Left lung (tissue), 10 donors: Measurements from ENCODE around the gene SUSD6. TPM values are rescaled to one million over a fixed set of nuclear protein-coding genes. Genes with fewer than 3 reads are reported as not detected.
"Not testable (repeated sequence)": the region's sequence is repeated elsewhere in the genome, so short reads cannot be mapped to it uniquely, and the experiment has no call there.

Experiments
- ATAC-seq: fragments of 200-7000 bp; cut with Tn5 transposase; one replicate; pipeline ENCODE4 v1.9.1; 2020; ENCODE audit warnings: moderate library complexity
- DNase-seq, 4 donors: peaks; one replicate each; pipeline ENCODE4 v3.0.0-alpha.2; 2013 to 2020
- H3K27ac ChIP-seq, 2 donors: fragments of 200-600 bp; sonication (generic) in 1 of 2; one replicate each; pipeline versions ENCODE4 v1.5.0 to v1.8.0; 2020 to 2021
- H3K27me3 ChIP-seq, 2 donors: fragments of 200-600 bp; sonication (generic) in 1 of 2; one replicate each; pipeline versions ENCODE4 v1.5.0 to v1.8.0; 2020 to 2021
- H3K36me3 ChIP-seq, 2 donors: fragments of 200-600 bp; sonication (generic) in 1 of 2; one replicate each; pipeline versions ENCODE4 v1.5.0 to v1.8.0; 2020 to 2021
- H3K4me1 ChIP-seq, 2 donors: fragments of 200-600 bp; one replicate each; pipeline ENCODE4 v1.8.0; 2021
- H3K4me3 ChIP-seq, 2 donors: fragments of 200-600 bp; sonication (generic) in 1 of 2; one replicate each; pipeline versions ENCODE4 v1.5.0 to v1.8.0; 2020 to 2021; ENCODE audit warnings: mild to moderate bottlenecking in 1 of 2
- H3K9me3 ChIP-seq, 2 donors: fragments of 200-600 bp; sonication (generic) in 1 of 2; one replicate each; pipeline versions ENCODE4 v1.5.0 to v1.8.0; 2020 to 2021
- intact Hi-C, 2 donors: fragments of 100-400 bp; cut with DNase I; formaldehyde crosslinking; loops; one replicate each; pipeline versions ENCODE4 v1.11.2 to v1.14.2; 2022
- polyA plus RNA-seq, 6 donors: library from polyadenylated mRNA; unstranded; fragments of 120-200 nt; gene quantifications; one replicate each; pipeline ENCODE4 v1.2.1, GENCODE V29; 2013; ENCODE audit not compliant: insufficient read length in 6 of 6
- total RNA-seq, 2 donors: library from RNA; stranded (reverse); fragmentation: NEBNext Ultra II Directional; extraction: Animal tissue kit (Norgen Biotek cat#: 25700); gene quantifications; one replicate each; pipeline ENCODE4 v1.2.1, GENCODE V29; 2021
- TF ChIP-seq, protein P1 (sequence below), 2 donors: fragments of 200-600 bp; sonication (generic) in 1 of 2; IDR thresholded peaks; one replicate each; pipeline versions ENCODE4 v1.5.0 to v1.8.0; 2021; ENCODE audit warnings: antibody characterized with exemption in 2 of 2
- donor health status: DM: no; HTN: yes; CAD: no.
- donor health status: DM: no; HTN: no; CAD: no.

The SUSD6 gene
- total and polyA plus RNA-seq, 8 donors = 27.7 to 77.4 (median 31.3) TPM

- Histone ChIP-seq H3K9me3 (no peaks in the 10 kb centered on the region), H3K36me3 (no peaks in the 10 kb centered on the region), H3K27ac (peak overlapping the region; percentile 76), H3K4me1 (peaks cover 7 to 40% of the 10 kb centered on the region in 2 donors), H3K4me3 (peak overlapping the region; percentile 32 to 38), H3K27me3 (no peaks in the 10 kb centered on the region)
- DNase-seq (peak; percentile 79 to 97 (median 85)), ATAC-seq (peak; percentile 97)
- intact Hi-C loops = loop anchor here (2.0 to 10.0 kb wide), 2 partner anchors 132 to 142 kb away; no protein-coding TSS in a partner anchor
- TF ChIP-seq, protein P1, sequence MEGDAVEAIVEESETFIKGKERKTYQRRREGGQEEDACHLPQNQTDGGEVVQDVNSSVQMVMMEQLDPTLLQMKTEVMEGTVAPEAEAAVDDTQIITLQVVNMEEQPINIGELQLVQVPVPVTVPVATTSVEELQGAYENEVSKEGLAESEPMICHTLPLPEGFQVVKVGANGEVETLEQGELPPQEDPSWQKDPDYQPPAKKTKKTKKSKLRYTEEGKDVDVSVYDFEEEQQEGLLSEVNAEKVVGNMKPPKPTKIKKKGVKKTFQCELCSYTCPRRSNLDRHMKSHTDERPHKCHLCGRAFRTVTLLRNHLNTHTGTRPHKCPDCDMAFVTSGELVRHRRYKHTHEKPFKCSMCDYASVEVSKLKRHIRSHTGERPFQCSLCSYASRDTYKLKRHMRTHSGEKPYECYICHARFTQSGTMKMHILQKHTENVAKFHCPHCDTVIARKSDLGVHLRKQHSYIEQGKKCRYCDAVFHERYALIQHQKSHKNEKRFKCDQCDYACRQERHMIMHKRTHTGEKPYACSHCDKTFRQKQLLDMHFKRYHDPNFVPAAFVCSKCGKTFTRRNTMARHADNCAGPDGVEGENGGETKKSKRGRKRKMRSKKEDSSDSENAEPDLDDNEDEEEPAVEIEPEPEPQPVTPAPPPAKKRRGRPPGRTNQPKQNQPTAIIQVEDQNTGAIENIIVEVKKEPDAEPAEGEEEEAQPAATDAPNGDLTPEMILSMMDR (IDR thresholded peaks at IDR 0.05) = peak; percentile 97 to 98
These were observed 115.5 kb downstream of the SUSD6 start for GRCh38 chr14:69726761-69727511.

- TF ChIP-seq, protein P1 (IDR thresholded peaks at IDR 0.05) = no peak
- DNase-seq (no peak), ATAC-seq (no peak)
- intact Hi-C loops = loop anchor here (2.0 to 10.0 kb wide), 2 partner anchors 133 to 143 kb away; no protein-coding TSS in a partner anchor
- no peaks in the 10 kb centered on the region for H3K36me3 ChIP-seq
- H3K4me3 ChIP-seq = no peak overlapping the region
- H3K9me3 ChIP-seq = no peaks in the 10 kb centered on the region
- H3K4me1 ChIP-seq = peaks cover 7 to 40% of the 10 kb centered on the region in 2 donors
- peak overlapping the region in 1 of 2 donors; percentile 76 for H3K27ac ChIP-seq
- H3K27me3 ChIP-seq = no peaks in the 10 kb centered on the region
These were observed 116.5 kb downstream of the SUSD6 start for GRCh38 chr14:69727860-69728259.

DNA sequence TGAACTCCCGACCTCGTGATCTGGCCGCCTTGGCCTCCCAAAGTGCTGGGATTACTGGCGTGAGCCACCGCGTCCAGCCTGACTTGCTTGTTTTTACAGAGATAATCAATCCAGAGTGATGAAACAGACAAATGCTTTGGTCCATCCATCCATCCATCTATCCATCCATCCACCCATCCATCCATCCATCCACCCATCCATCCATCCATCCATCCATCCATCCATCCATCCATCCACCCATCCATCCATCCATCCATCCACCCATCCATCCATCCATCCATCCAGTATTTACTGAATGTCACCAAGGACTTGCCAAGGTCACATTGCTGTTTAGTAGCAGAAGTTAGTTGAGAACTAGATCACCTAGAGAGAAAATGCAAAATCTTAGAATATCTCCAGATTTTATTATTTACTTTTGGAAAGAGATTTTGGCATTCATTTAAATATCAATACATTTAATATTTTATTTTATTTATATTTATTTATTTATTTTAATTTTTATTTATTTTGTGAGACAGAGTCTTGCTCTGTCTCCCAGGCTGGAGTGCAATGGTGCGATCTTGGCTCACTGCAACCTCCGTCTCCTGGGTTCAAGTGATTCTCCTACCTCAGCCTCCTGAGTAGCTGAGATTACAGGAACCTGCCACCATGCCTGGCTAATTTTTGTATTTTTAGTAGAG lies 120.7 kb downstream of the SUSD6 start:
- H3K4me1 ChIP-seq = peaks cover 3 to 16% of the 10 kb centered on the region in 2 donors
- ATAC-seq, intact Hi-C loops, H3K27me3 ChIP-seq, H3K9me3 ChIP-seq, H3K36me3 ChIP-seq, DNase-seq, H3K4me3 ChIP-seq, H3K27ac ChIP-seq: not testable (repeated sequence)

GRCh38 chr14:69736405-69736804 lies 125.0 kb downstream of the SUSD6 start:
- H3K4me1 ChIP-seq, H3K27me3 ChIP-seq, H3K36me3 ChIP-seq, ATAC-seq, H3K4me3 ChIP-seq, H3K27ac ChIP-seq, intact Hi-C loops, DNase-seq, H3K9me3 ChIP-seq: not testable (repeated sequence)

DNA sequence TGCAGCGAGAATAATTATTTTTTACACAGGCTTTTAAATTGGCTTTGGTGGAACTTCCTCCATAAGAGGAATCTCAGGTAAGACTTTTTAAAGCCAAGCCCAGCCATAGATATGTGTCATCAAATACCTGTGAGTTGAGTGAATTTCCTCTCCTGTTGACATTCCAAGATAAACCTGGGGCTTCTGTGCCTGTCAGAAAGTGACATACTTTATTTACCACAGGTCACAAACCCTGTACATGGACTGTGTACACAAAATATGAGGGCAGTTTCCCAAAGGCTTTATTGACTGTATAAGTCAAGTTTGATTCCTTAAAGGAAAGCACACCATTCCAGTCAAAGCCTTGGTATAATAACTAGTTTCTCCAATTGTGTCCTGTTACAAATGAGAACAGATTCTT lies 129.7 kb downstream of the SUSD6 start:
- H3K27ac ChIP-seq = no peak overlapping the region
- H3K4me1 ChIP-seq = no peaks in the 10 kb centered on the region
- peaks cover 0 to 18% of the 10 kb centered on the region in 2 donors for H3K9me3 ChIP-seq
- ATAC-seq (peak; percentile 21), DNase-seq (no peak)
- no peaks in the 10 kb centered on the region for H3K36me3 ChIP-seq
- intact Hi-C loops = no loop called here
- H3K4me3 ChIP-seq = no peak overlapping the region
- H3K27me3 ChIP-seq = no peaks in the 10 kb centered on the region
- TF ChIP-seq, protein P1 (IDR thresholded peaks at IDR 0.05) = no peak

- H3K9me3 ChIP-seq = no peaks in the 10 kb centered on the region
- no peaks in the 10 kb centered on the region for H3K36me3 ChIP-seq
- TF ChIP-seq, protein P1 (IDR thresholded peaks at IDR 0.05) = no peak
- no peaks in the 10 kb centered on the region for H3K27me3 ChIP-seq
- ATAC-seq (no peak), DNase-seq (no peak)
- H3K4me1 ChIP-seq = no peaks in the 10 kb centered on the region
- H3K27ac ChIP-seq = no peak overlapping the region
- intact Hi-C loops = no loop called here
- H3K4me3 ChIP-seq = no peak overlapping the region
These were observed 138.6 kb downstream of the SUSD6 start for GRCh38 chr14:69749956-69750355.
